Activated CD8-positive, alpha-beta memory T cell treated with anti-CD3 and anti-CD28 coated beads, Interleukin-2, amount 10 ng/mL, durations not matched to agents 7 days and 5 days (primary cell): ENCODE data around the gene PLCH1. TPM values are rescaled to one million over a fixed set of nuclear protein-coding genes. Genes with fewer than 3 reads are reported as not detected.

Experiments
- ATAC-seq: fragments of 150-1000 bp; cut with Tn5 transposase; one replicate; pipeline ENCODE4 v1.10.0; 2021; ENCODE audit warnings: moderate library complexity
- CTCF ChIA-PET: fragments of 350-600 bp; sonication (Branson Sonifier 250); formaldehyde crosslinking; loops from one replicate; lab custom pipeline; 2021; ENCODE audit warnings: antibody characterized with exemption; lab: Charles Lee
- DNase-seq: peaks from one replicate; pipeline ENCODE4 v3.0.0-alpha.2; 2020
- H3K27ac Mint-ChIP-seq: one replicate; pipeline ENCODE4 v1.8.0; 2021; ENCODE audit warnings: mild to moderate bottlenecking, mixed read lengths
- H3K27me3 Mint-ChIP-seq: one replicate; pipeline ENCODE4 v1.8.0; 2021; ENCODE audit warnings: mixed read lengths
- H3K36me3 Mint-ChIP-seq: one replicate; pipeline ENCODE4 v1.8.0; 2021; ENCODE audit warnings: mild to moderate bottlenecking, mixed read lengths
- H3K4me1 Mint-ChIP-seq: one replicate; pipeline ENCODE4 v1.8.0; 2021; ENCODE audit warnings: mixed read lengths
- H3K4me3 Mint-ChIP-seq: one replicate; pipeline ENCODE4 v1.8.0; 2021; ENCODE audit warnings: mild to moderate bottlenecking, moderate library complexity, mixed read lengths
- H3K9me3 Mint-ChIP-seq: one replicate; pipeline ENCODE4 v1.8.0; 2022; ENCODE audit warnings: low read depth, mixed read lengths
- total RNA-seq, 2 experiments: library from RNA; stranded (reverse); gene quantifications; one replicate each; pipeline ENCODE4 v1.2.3, GENCODE V29; 2021

PLCH1 gene
- total RNA-seq, 2 experiments from 2014 or later: 0.26 to 0.58 TPM

- CTCF ChIA-PET: no interaction called here
These were observed 3.3 kb downstream of the PLCH1 start for GRCh38 chr3:155741603-155742002.

DNA sequence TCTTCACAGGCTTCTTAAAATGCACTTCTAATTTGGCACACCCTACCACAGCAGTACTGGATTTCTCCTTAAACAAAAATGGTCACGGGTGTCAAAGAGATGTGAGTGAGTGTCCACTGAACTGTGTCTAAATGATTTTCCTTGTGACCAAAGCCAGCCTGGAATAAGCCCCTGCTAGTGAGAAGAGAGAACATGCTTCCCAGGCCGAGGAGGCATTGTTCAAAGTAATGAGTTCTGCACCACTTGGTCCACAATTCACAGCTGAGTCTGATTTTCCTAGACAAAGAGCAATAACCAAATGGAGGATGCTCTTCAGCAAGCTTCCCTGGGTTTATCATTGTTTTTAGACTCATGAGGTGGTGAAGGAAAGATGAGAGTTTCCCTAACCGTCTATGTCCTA is 3.8 kb downstream of the PLCH1 start:
- ATAC-seq (no peak), DNase-seq (no peak)
- CTCF ChIA-PET: interaction anchor here (0.7 to 0.9 kb wide), 2 partner anchors 39 to 303 kb away, joined by 3 read pairs; no protein-coding TSS in a partner anchor
- H3K4me3 Mint-ChIP-seq: no peak overlapping the region
- H3K27ac Mint-ChIP-seq: no peak overlapping the region
- H3K4me1 Mint-ChIP-seq: peaks cover 20% of the 10 kb centered on the region
- no peaks in the 10 kb centered on the region for H3K36me3 Mint-ChIP-seq
- H3K9me3 Mint-ChIP-seq: no peaks in the 10 kb centered on the region
- H3K27me3 Mint-ChIP-seq: peaks cover 66% of the 10 kb centered on the region

More at GRCh38 chr3:155741603-155742002, 3.3 kb downstream of the PLCH1 start:
- no peak for ATAC-seq
- H3K9me3 Mint-ChIP-seq: no peaks in the 10 kb centered on the region
- no peak for DNase-seq
- H3K36me3 Mint-ChIP-seq: no peaks in the 10 kb centered on the region
- peaks cover 66% of the 10 kb centered on the region for H3K27me3 Mint-ChIP-seq
- H3K4me1 Mint-ChIP-seq: peaks cover 20% of the 10 kb centered on the region
- H3K4me3 Mint-ChIP-seq: no peak overlapping the region
- no peak overlapping the region for H3K27ac Mint-ChIP-seq

DNA sequence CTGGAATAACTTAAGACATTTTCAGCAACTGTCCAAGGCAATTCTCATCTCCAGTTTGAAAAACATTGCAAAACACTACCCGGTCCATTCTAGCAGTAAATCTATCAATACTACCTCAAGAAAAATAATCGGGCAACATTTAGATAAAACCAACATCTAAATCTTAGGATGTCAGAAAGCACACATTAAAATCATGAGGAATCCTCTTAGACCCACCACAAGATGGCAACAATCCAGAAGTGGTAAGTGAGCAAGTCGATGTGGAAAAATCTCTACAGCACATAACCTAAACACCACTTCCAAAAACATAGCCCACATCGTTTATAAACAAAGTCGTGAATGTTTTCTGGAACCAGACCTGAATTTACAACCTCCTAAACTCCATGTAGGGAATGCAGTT is 5.7 kb downstream of the PLCH1 start:
- CTCF ChIA-PET: no interaction called here
- Mint-ChIP-seq H3K4me3 (no peak overlapping the region), H3K27ac (no peak overlapping the region), H3K4me1 (peaks cover 7% of the 10 kb centered on the region), H3K27me3 (peaks cover 50% of the 10 kb centered on the region), H3K36me3 (no peaks in the 10 kb centered on the region), H3K9me3 (no peaks in the 10 kb centered on the region)
- ATAC-seq: no peak
- DNase-seq: no peak

GRCh38 chr3:155738580-155739076 is 6.2 kb downstream of the PLCH1 start:
- no peak overlapping the region for H3K27ac Mint-ChIP-seq
- no peak for ATAC-seq
- peaks cover 49% of the 10 kb centered on the region for H3K27me3 Mint-ChIP-seq
- H3K9me3 Mint-ChIP-seq: no peaks in the 10 kb centered on the region
- peaks cover 3% of the 10 kb centered on the region for H3K4me1 Mint-ChIP-seq
- H3K4me3 Mint-ChIP-seq: no peak overlapping the region
- H3K36me3 Mint-ChIP-seq: no peaks in the 10 kb centered on the region
- CTCF ChIA-PET: no interaction called here
- no peak for DNase-seq

- H3K9me3 Mint-ChIP-seq: no peaks in the 10 kb centered on the region
- H3K36me3 Mint-ChIP-seq: no peaks in the 10 kb centered on the region
- no peak for ATAC-seq
- H3K27ac Mint-ChIP-seq: no peak overlapping the region
- H3K4me1 Mint-ChIP-seq: peaks cover 1% of the 10 kb centered on the region
- H3K4me3 Mint-ChIP-seq: no peak overlapping the region
- H3K27me3 Mint-ChIP-seq: peaks cover 48% of the 10 kb centered on the region
- CTCF ChIA-PET: no interaction called here
- no peak for DNase-seq
These were observed 6.9 kb downstream of the PLCH1 start for GRCh38 chr3:155737844-155738460.

- CTCF ChIA-PET: interaction anchor here (0.6 kb wide), 1 partner anchor 240 kb away, joined by 3 read pairs; no protein-coding TSS in a partner anchor
- DNase-seq: no peak
- ATAC-seq: no peak
- Mint-ChIP-seq H3K27ac (no peak overlapping the region), H3K4me3 (no peak overlapping the region), H3K9me3 (no peaks in the 10 kb centered on the region), H3K27me3 (peaks cover 40% of the 10 kb centered on the region), H3K36me3 (no peaks in the 10 kb centered on the region), H3K4me1 (peaks cover 1% of the 10 kb centered on the region)
These were observed 8.5 kb downstream of the PLCH1 start for GRCh38 chr3:155736381-155736780.

GRCh38 chr3:155730843-155731242 is 14.0 kb downstream of the PLCH1 start:
- peaks cover 15% of the 10 kb centered on the region for H3K27me3 Mint-ChIP-seq
- no peak overlapping the region for H3K27ac Mint-ChIP-seq
- CTCF ChIA-PET: no interaction called here
- no peak overlapping the region for H3K4me3 Mint-ChIP-seq
- no peaks in the 10 kb centered on the region for H3K36me3 Mint-ChIP-seq
- ATAC-seq (no peak), DNase-seq (no peak)
- H3K4me1 Mint-ChIP-seq: no peaks in the 10 kb centered on the region
- no peaks in the 10 kb centered on the region for H3K9me3 Mint-ChIP-seq

- DNase-seq: no peak
- ATAC-seq: no peak
- H3K27ac Mint-ChIP-seq: no peak overlapping the region
- H3K4me1 Mint-ChIP-seq: no peaks in the 10 kb centered on the region
- no peak overlapping the region for H3K4me3 Mint-ChIP-seq
- CTCF ChIA-PET: no interaction called here
- H3K36me3 Mint-ChIP-seq: no peaks in the 10 kb centered on the region
- H3K9me3 Mint-ChIP-seq: no peaks in the 10 kb centered on the region
- H3K27me3 Mint-ChIP-seq: peaks cover 19% of the 10 kb centered on the region
These were observed 17.0 kb downstream of the PLCH1 start for GRCh38 chr3:155727836-155728235.

GRCh38 chr3:155714295-155714718 is 30.6 kb downstream of the PLCH1 start:
- Mint-ChIP-seq H3K36me3 (no peaks in the 10 kb centered on the region), H3K27ac (no peak overlapping the region), H3K4me3 (no peak overlapping the region), H3K9me3 (peaks cover 3% of the 10 kb centered on the region), H3K4me1 (no peaks in the 10 kb centered on the region), H3K27me3 (no peaks in the 10 kb centered on the region)
- DNase-seq: no peak
- ATAC-seq: no peak
- CTCF ChIA-PET: interaction anchor here (2.6 kb wide), 1 partner anchor 13 kb away, joined by 6 read pairs; no protein-coding TSS in a partner anchor

DNA sequence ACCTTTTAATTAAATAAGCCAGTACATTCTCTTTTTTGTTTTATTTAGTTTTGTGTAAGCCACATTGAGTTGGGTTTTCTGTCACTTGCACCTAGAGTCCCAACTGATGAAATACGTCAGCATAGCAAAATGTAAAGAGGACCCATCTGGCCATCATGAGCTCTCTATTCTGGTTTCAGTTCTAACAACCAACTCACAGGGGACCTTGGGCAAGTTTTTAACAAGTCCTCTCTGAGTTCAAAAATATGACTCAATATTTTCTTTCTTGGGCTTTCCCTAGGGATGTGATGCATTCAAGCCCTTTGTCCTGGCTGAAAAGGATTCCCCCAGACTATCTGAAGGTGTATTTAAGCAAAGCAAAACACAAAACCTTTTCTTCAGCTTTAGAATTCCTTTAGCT is 32.9 kb downstream of the PLCH1 start:
- DNase-seq: no peak
- H3K27me3 Mint-ChIP-seq: no peaks in the 10 kb centered on the region

DNA sequence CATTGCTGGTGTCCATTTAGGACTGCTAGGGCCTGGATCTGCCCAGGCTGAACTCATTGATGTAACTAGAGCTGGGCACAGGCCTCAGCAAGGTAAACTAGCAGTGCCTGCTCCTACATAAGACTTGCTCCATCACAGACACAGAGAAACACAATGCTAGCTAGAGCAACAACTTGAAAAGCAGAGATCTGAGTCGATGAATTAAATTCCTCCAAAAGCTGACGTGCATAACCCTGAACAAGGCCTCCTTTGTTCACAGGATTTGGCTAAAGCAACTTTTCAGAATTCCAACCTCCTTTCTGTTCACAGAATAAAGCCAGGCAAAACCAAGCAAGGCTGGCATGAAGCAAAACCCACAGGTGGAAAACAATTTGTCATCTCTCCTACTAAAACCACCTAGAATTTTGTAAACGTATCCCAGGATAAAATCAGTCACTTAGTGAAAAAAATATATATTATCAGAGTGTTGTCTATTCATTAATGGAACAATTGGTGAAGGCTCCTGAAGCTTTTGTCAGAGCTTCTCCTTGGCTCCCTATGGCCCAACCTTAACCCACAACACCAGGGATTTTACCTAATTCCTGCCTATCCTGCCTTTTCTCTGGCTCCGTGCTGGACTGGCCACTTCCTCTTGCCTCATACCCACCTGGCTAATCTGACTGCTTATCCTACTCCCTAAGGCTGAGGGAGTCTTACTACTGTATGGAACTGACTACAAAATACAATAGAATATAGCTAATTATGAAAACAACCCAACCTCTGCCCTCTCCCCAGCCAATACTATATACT is 39.9 kb downstream of the PLCH1 start:
- peaks cover 7% of the 10 kb centered on the region for H3K27me3 Mint-ChIP-seq
- H3K4me3 Mint-ChIP-seq: no peak overlapping the region
- ATAC-seq (no peak), DNase-seq (no peak)
- H3K27ac Mint-ChIP-seq: no peak overlapping the region
- H3K4me1 Mint-ChIP-seq: no peaks in the 10 kb centered on the region
- CTCF ChIA-PET: interaction anchor here (0.9 to 1.1 kb wide), 3 partner anchors 101 to 351 kb away, joined by 3 to 4 read pairs (median 3); partner anchors contain the start of gene C3orf33
- H3K36me3 Mint-ChIP-seq: no peaks in the 10 kb centered on the region
- no peaks in the 10 kb centered on the region for H3K9me3 Mint-ChIP-seq

More for the DNA sequence above, 32.9 kb downstream of the PLCH1 start:
- Mint-ChIP-seq H3K27ac (no peak overlapping the region), H3K4me3 (no peak overlapping the region), H3K4me1 (no peaks in the 10 kb centered on the region), H3K9me3 (no peaks in the 10 kb centered on the region), H3K36me3 (no peaks in the 10 kb centered on the region)
- ATAC-seq: no peak
- CTCF ChIA-PET: interaction anchor here (3.3 kb wide), 1 partner anchor 10 kb away, joined by 19 read pairs; no protein-coding TSS in a partner anchor

GRCh38 chr3:155704061-155704460 is 40.8 kb downstream of the PLCH1 start:
- Mint-ChIP-seq H3K27me3 (peaks cover 7% of the 10 kb centered on the region), H3K9me3 (no peaks in the 10 kb centered on the region), H3K4me3 (no peak overlapping the region), H3K27ac (no peak overlapping the region), H3K36me3 (no peaks in the 10 kb centered on the region), H3K4me1 (no peaks in the 10 kb centered on the region)
- DNase-seq (no peak), ATAC-seq (no peak)
- CTCF ChIA-PET: interaction anchor here (0.9 kb wide), 1 partner anchor 350 kb away, joined by 4 read pairs; no protein-coding TSS in a partner anchor

DNA sequence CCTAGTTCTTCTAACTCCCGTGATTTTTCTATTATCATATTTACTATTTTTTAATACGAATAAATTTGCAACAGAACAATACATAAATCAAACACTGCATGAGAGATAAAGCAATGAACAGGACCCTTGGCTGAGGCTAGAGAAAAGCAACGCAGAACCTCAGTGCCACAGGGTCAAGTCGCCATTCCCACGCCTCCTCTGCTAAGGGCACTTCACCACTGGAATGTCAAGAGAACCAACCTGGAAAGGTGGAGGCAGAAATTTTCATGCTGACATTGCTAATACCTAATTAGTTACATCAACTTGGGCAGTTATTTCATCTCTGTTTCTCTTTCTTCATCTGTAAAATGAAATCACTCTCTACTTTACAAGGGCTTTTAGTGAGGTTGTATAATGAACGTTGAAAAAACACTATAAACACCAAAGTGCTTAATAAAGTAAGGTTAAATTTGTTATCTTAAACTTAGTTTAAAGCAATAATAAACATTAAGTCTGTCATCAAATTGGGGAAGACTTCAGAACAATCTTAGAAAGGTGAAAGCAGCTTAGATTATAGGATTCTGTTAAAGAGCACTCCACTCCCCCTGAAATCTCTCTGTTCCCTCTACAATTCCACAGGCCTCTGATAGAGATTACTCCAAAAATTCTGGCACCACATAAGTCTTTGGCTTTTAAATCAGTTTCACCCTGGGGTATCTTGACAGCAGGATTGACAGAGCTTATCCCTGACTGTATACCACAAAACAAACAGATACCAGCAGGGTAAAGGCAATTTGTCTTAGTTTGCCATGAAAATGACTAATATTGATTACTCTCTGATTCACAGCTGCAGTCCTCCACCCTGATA is 41.9 kb downstream of the PLCH1 start:
- H3K4me1 Mint-ChIP-seq: no peaks in the 10 kb centered on the region
- H3K27ac Mint-ChIP-seq: no peak overlapping the region
- H3K9me3 Mint-ChIP-seq: no peaks in the 10 kb centered on the region
- no peak overlapping the region for H3K4me3 Mint-ChIP-seq
- no peak for ATAC-seq
- peaks cover 7% of the 10 kb centered on the region for H3K27me3 Mint-ChIP-seq
- CTCF ChIA-PET: interaction anchor here (0.9 to 2.9 kb wide), 6 partner anchors 8 to 499 kb away, joined by 3 to 28 read pairs (median 5); partner anchors contain the start of gene C3orf33
- no peaks in the 10 kb centered on the region for H3K36me3 Mint-ChIP-seq
- no peak for DNase-seq
